ENCODE measurements around the gene ZDHHC13. TPM values are rescaled to one million over a fixed set of nuclear protein-coding genes. Genes with fewer than 3 reads are reported as not detected.

The ZDHHC13 gene
- total and polyA plus RNA-seq, 2 of the 4 experiments (the other 2 are of a cell fraction), result 7.2 to 15.1 TPM

DNA sequence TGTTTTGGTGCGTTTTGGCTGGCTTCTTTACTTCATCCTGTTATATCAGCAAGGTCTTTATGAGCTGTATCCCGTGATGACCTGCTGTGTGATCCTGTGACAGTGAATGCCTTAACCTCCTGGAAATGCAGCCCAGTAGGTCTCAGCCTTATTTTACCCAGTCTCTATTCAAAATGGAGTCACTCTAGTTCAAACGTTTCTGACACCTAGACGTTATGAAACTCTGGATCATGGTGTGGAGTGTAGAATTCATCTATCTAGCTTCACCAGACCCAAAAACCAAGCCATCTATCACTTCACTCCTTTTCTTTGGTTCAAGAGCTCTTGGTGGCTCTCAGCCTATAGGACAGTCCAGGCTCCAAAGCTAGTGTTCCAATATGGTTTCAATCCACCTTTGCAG lies 28.2 kb upstream of the ZDHHC13 start:
- Histone ChIP-seq H2BK120ac (ENCODE audit: low read depth, low read length) (no peak overlapping the region), H3K27me3 (ENCODE audit: control insufficient read depth, insufficient read depth, low read length) (peaks cover 4% of the 10 kb centered on the region), H4K8ac (ENCODE audit: low read depth in 2 of 2, low read length in 2 of 2) (no peak overlapping the region), H2BK20ac (ENCODE audit: low read depth, low read length) (no peak overlapping the region), H4K20me1 (ENCODE audit: insufficient read depth, low read length) (no peaks in the 10 kb centered on the region), H3K4me1 (ENCODE audit: control insufficient read depth, insufficient read depth, low read length) (no peaks in the 10 kb centered on the region), H2BK5ac (ENCODE audit: low read depth, low read length, poor library complexity, severe bottlenecking) (no peak overlapping the region), H3K23ac (ENCODE audit: low read depth, low read length) (no peak overlapping the region), H3K4me2 (ENCODE audit: low read depth, low read length) (no peak overlapping the region), H3K18ac (ENCODE audit: low read depth, low read length) (no peak overlapping the region), H3K79me1 (ENCODE audit: low read depth in 1 of 2, low read length in 2 of 2) (no peaks in the 10 kb centered on the region), H3K9me1 (ENCODE audit: insufficient read depth, low read length) (no peaks in the 10 kb centered on the region), H3K9me3 (ENCODE audit: control insufficient read depth, insufficient read depth, low read length) (no peaks in the 10 kb centered on the region), H3K36me3 (ENCODE audit: control insufficient read depth, insufficient read depth, low read length) (no peaks in the 10 kb centered on the region), H4K91ac (ENCODE audit: insufficient read depth, low read depth, low read length) (no peak overlapping the region), H2AK5ac (ENCODE audit: low read depth, low read length) (no peak overlapping the region), H3K27ac (ENCODE audit: insufficient read depth, low read length) (no peak overlapping the region), H2BK15ac (ENCODE audit: low read depth, low read length) (no peak overlapping the region), H2AK9ac (replicated peaks; ENCODE audit: low read depth, low read length, poor library complexity) (no peak overlapping the region), H2AFZ (replicated peaks; ENCODE audit: low read length, poor library complexity) (no peak overlapping the region), H3K56ac (ENCODE audit: extremely low read depth, insufficient read depth, low read length) (no peak overlapping the region), H3K4me3 (ENCODE audit: insufficient read depth, low read depth, low read length) (no peak overlapping the region), H3K9ac (ENCODE audit: low read depth, low read length) (no peak overlapping the region), H3K4ac (ENCODE audit: low read depth, low read length) (no peak overlapping the region), H4K5ac (ENCODE audit: low read depth, low read length) (no peak overlapping the region), H3K14ac (replicated peaks; ENCODE audit: low read depth, low read length) (no peak overlapping the region)
- dilution Hi-C loops (cut with HindIII; ENCODE audit: low sequenced_read_pairs, unreplicated experiment) (no loop called here), intact Hi-C loops (cut with micrococcal nuclease) (no loop called here), in situ Hi-C loops (cut with MboI; ENCODE audit: low sequenced_read_pairs) (loop anchor here (25.0 kb wide), 1 partner anchor 674 kb away; no protein-coding TSS in a partner anchor)
- TF ChIP-seq CEBPB (IDR thresholded peaks at IDR 0.05; ENCODE audit: low read depth, low read length), result no peak
- TF ChIP-seq SMC3 (IDR thresholded peaks at IDR 0.05; ENCODE audit: low read depth, low read length), result no peak
- TF ChIP-seq POLR2A (IDR thresholded peaks at IDR 0.05; ENCODE audit: low read depth, low read length), result no peak
- no peak for TF ChIP-seq MAFK (IDR thresholded peaks at IDR 0.05; ENCODE audit: low read depth, low read length)
- no peak for TF ChIP-seq NFE2L2 (IDR thresholded peaks at IDR 0.05; ENCODE audit: low read depth, low read length)
- TF ChIP-seq MAZ (IDR thresholded peaks at IDR 0.05; ENCODE audit: borderline replicate concordance, low read depth, low read length), result no peak
- TF ChIP-seq, protein P1, sequence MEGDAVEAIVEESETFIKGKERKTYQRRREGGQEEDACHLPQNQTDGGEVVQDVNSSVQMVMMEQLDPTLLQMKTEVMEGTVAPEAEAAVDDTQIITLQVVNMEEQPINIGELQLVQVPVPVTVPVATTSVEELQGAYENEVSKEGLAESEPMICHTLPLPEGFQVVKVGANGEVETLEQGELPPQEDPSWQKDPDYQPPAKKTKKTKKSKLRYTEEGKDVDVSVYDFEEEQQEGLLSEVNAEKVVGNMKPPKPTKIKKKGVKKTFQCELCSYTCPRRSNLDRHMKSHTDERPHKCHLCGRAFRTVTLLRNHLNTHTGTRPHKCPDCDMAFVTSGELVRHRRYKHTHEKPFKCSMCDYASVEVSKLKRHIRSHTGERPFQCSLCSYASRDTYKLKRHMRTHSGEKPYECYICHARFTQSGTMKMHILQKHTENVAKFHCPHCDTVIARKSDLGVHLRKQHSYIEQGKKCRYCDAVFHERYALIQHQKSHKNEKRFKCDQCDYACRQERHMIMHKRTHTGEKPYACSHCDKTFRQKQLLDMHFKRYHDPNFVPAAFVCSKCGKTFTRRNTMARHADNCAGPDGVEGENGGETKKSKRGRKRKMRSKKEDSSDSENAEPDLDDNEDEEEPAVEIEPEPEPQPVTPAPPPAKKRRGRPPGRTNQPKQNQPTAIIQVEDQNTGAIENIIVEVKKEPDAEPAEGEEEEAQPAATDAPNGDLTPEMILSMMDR (conservative IDR thresholded peaks at IDR 0.05; ENCODE audit: low read depth, low read length), result no peak
- TF ChIP-seq, protein P2, sequence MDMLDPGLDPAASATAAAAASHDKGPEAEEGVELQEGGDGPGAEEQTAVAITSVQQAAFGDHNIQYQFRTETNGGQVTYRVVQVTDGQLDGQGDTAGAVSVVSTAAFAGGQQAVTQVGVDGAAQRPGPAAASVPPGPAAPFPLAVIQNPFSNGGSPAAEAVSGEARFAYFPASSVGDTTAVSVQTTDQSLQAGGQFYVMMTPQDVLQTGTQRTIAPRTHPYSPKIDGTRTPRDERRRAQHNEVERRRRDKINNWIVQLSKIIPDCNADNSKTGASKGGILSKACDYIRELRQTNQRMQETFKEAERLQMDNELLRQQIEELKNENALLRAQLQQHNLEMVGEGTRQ (IDR thresholded peaks at IDR 0.05; ENCODE audit: low read depth, low read length), result no peak
- no peak for TF ChIP-seq RCOR1 (IDR thresholded peaks at IDR 0.05; ENCODE audit: insufficient replicate concordance, low read length)
- TF ChIP-seq MXI1 (IDR thresholded peaks at IDR 0.05; ENCODE audit: borderline replicate concordance, low read depth, low read length), result no peak
- TF ChIP-seq BHLHE40 (IDR thresholded peaks at IDR 0.05; ENCODE audit: low read depth, low read length), result no peak
- TF ChIP-seq CHD1 (IDR thresholded peaks at IDR 0.05; ENCODE audit: low read depth, low read length), result no peak
- TF ChIP-seq RAD21 (IDR thresholded peaks at IDR 0.05; ENCODE audit: low read length), result no peak
- TF ChIP-seq FOS (IDR thresholded peaks at IDR 0.05; ENCODE audit: low read depth, low read length), result no peak
- BruUV-seq (replicated peaks), result no TSS peak
- no CpG with 5 or more reads among the region's 4 CpGs for WGBS, 2 experiments (ENCODE audit: extremely low coverage in 2 of 2, insufficient read length in 1 of 2)
- ChIA-PET CTCF (interaction anchor here (0.6 to 2.1 kb wide), 3 partner anchors 9 to 17 kb away, joined by 3 to 8 read pairs (median 4); no protein-coding TSS in a partner anchor), POLR2A (ENCODE audit: unreplicated experiment) (no interaction called here)
- ATAC-seq (ENCODE audit: low read depth), result no peak
- no peak for DNase-seq
